BLaER1 treated with 17β-estradiol and CSF1 and Interleukin-3, amounts not matched to agents 10 nM and 100 nM (cell line): ENCODE results near the gene CD59.
"Not testable (repeated sequence)": the region's sequence is repeated elsewhere in the genome, so short reads cannot be mapped to it uniquely, and the experiment has no call there.

Experiments used
- H3K27ac ChIP-seq, 11 experiments: shearing (Covaris generic); formaldehyde crosslinking; 2 replicates each; pipeline ENCODE4 v1.8.1; 2022
- H3K27me3 ChIP-seq, 11 experiments: shearing (Covaris generic); formaldehyde crosslinking; 2 replicates each; pipeline ENCODE4 v1.8.1; 2022
- H3K36me3 ChIP-seq, 11 experiments: shearing (Covaris generic); formaldehyde crosslinking; 2 replicates each; pipeline ENCODE4 v1.8.1; 2022
- H3K4me1 ChIP-seq, 10 experiments: shearing (Covaris generic); formaldehyde crosslinking; 2 replicates each; pipeline ENCODE4 v1.8.1; 2022
- H3K4me2 ChIP-seq, 11 experiments: shearing (Covaris generic); formaldehyde crosslinking; 2 replicates each; pipeline ENCODE4 v1.8.1; 2022
- H3K4me3 ChIP-seq, 10 experiments: shearing (Covaris generic); formaldehyde crosslinking; 2 replicates each; pipeline ENCODE4 v1.8.1; 2022
- H3K9ac ChIP-seq, 11 experiments: shearing (Covaris generic); formaldehyde crosslinking; 2 replicates each; pipeline ENCODE4 v1.8.1; 2022
- H3K9me3 ChIP-seq, 11 experiments: shearing (Covaris generic); formaldehyde crosslinking; replicated peaks in 1 of 11; 2 replicates each; pipeline ENCODE4 v1.8.1; 2022
- H4K20me1 ChIP-seq, 11 experiments: shearing (Covaris generic); formaldehyde crosslinking; 2 replicates each; pipeline ENCODE4 v1.8.1; 2022
- Cebpa-rat ChIP-seq, 11 experiments: shearing (Covaris generic); IDR thresholded peaks; 2 replicates each; pipeline ENCODE4 v1.8.1; 2022

CD59 gene

DNA sequence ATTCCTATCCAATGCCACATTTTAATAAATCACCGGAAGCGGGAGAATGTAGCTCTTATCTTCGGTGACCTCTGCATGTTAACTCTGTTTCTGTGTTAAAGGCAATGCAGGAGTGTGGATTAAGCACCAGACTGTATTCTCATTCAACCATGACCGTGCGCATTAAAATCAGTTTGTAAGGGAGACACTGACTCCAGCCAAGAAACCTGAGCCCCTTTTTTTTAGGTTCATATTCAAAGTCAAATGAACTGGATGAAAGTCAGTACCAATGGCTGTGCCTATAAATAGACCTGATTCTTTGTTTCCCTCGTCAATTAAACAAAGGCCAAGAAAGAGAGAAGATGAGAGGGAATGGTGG is 67.8 kb downstream of the CD59 start:
- Histone ChIP-seq H4K20me1 (no peaks in the 10 kb centered on the region), H3K36me3 (no peaks in the 10 kb centered on the region), H3K4me1 (peaks cover 0 to 20% (median 6%) of the 10 kb centered on the region in 10 experiments; a peak in 11 of 20 replicates), H3K4me3 (no peak overlapping the region), H3K9me3 (no peaks in the 10 kb centered on the region), H3K27ac (no peak overlapping the region), H3K4me2 (no peak overlapping the region), H3K27me3 (no peaks in the 10 kb centered on the region), H3K9ac (no peak overlapping the region)
- no peak for TF ChIP-seq Cebpa-rat (IDR thresholded peaks at IDR 0.05)

DNA sequence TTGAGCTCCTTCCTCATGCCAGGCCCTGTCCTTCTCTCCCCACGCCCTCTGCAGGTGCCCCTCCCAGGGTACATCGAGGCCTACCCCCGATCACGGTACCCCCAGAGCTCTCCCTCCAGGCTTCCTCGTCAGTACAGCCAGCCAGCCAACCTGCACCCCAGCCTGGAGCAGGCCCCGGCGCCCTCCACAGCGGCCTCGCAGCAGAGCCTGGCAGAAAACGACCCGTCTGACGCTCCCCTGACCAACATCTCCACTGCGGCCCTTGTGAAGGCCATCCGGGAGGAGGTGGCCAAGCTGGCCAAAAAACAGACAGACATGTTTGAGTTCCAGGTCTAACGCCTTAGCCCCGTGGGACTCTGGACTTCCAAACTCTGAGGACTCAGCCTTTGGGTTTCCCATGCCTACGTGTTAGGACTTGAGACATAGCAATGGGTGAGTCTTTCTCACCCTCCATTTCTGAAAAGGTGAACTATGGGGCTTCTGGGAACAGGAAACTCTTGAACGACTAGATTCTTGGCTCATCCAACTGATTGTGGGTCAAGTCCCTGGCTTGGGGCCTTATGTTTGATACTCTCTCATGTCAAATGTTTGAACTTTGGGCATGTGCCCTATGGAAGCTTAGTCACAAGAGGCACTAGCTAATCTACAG is 68.3 kb downstream of the CD59 start:
- Histone ChIP-seq H3K4me3 (no peak overlapping the region), H3K4me2 (no peak overlapping the region), H3K9me3 (no peaks in the 10 kb centered on the region)

DNA sequence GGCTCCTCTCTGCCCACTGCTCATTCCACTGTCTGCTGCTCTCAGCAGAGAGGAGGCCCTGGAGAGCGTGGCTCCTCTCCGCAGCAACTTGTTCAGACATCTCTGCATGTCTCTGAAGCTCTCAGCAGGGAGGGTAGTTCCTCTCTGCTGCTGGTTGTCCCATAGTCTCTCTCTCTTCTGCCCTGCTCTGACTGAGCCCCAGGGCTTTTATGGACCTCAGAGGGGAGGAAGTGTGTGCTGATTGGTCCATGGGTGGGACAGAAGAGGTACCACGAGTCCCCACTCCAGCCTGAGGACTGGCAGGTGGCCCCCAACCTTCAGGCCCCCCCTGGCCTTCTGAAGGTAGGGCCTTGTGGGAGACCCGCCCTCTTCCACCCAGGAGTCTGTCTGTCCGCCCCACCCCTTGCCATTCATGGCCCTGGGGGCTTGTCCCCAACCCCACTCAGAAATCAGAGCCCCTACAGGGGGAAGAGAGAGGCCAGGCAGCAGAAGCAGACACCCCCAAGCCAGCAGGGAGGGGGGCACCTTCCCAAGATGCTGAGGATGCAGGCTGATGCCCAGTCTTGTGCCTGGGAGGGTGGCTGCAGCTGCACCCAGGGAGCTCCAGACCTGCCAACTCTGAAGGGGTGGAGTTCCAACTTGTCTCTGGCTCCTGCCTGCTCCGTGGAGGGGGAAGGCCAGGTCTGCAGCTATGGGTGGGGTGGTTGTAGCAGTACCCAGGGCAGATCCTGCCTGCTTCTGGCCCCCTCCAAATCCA is 70.7 kb downstream of the CD59 start:
- no peaks in the 10 kb centered on the region for H3K27me3 ChIP-seq
- H3K9ac ChIP-seq: no peak overlapping the region
- H3K27ac ChIP-seq: no peak overlapping the region
- H3K9me3 ChIP-seq: no peaks in the 10 kb centered on the region
- H3K36me3 ChIP-seq: no peaks in the 10 kb centered on the region
- H3K4me3 ChIP-seq: no peak overlapping the region
- no peak overlapping the region for H3K4me2 ChIP-seq
- H4K20me1 ChIP-seq: no peaks in the 10 kb centered on the region
- H3K4me1 ChIP-seq: peaks cover 0 to 9% (median 4%) of the 10 kb centered on the region in 10 experiments; a peak in 11 of 20 replicates
- TF ChIP-seq Cebpa-rat (IDR thresholded peaks at IDR 0.05): no peak

More for the DNA sequence above, 68.3 kb downstream of the CD59 start:
- no peak for TF ChIP-seq Cebpa-rat (IDR thresholded peaks at IDR 0.05)
- no peaks in the 10 kb centered on the region for H3K27me3 ChIP-seq
- H3K9ac ChIP-seq: no peak overlapping the region
- H3K36me3 ChIP-seq: no peaks in the 10 kb centered on the region
- no peak overlapping the region for H3K27ac ChIP-seq
- H3K4me1 ChIP-seq: peaks cover 0 to 20% (median 6%) of the 10 kb centered on the region in 10 experiments; a peak in 11 of 20 replicates
- no peaks in the 10 kb centered on the region for H4K20me1 ChIP-seq

DNA sequence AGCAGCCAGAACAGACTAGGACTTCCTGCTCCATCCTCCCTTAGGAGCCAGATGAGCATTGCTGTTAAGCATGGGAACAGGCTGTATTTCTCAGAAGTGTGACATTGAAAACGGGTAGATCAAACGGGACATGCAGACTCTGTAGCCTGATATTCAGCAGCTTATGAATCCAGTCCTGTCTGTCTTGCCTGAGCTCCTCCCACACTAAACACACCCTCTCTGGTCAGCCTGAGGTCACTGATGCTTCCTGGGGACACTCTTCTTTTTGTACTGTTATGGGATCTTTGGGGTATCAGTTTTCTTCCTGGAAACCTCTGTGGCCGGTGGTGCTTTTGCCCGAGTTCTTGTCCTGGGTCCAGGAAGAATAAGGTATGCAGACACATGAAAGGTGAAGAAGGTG is 71.4 kb downstream of the CD59 start:
- no peak overlapping the region for H3K4me2 ChIP-seq
- peaks cover 0 to 2% (median 0%) of the 10 kb centered on the region in 10 experiments; a peak in 6 of 20 replicates for H3K4me1 ChIP-seq
- no peaks in the 10 kb centered on the region for H3K27me3 ChIP-seq
- H3K9ac ChIP-seq: no peak overlapping the region
- no peaks in the 10 kb centered on the region for H3K36me3 ChIP-seq
- H3K4me3 ChIP-seq: no peak overlapping the region
- H4K20me1 ChIP-seq: no peaks in the 10 kb centered on the region
- no peak for TF ChIP-seq Cebpa-rat (IDR thresholded peaks at IDR 0.05)
- no peaks in the 10 kb centered on the region for H3K9me3 ChIP-seq
- H3K27ac ChIP-seq: no peak overlapping the region

DNA sequence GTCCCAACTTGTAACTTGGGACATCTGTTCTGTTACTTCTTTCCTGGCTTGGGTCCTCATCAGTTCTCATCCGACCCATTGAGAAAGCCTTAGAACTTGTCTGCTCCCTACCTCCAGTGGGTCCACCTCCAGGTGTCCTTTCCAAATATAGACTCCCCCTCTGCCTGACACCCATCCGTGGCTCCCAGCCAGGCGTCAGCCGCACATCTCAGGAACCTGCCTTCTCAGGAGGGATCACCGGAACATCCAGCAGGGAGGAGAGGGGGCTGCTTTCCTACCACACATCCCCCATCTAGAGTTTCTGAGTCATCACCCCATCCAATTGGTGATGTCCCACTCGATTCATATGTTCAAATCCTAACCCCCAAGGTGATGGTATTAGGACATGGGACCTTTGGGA is 72.1 kb downstream of the CD59 start:
- Histone ChIP-seq H3K4me3 (no peak overlapping the region), H3K9ac (no peak overlapping the region), H3K4me1 (no peaks in the 10 kb centered on the region), H3K4me2 (no peak overlapping the region), H3K27me3 (no peaks in the 10 kb centered on the region), H3K9me3 (no peaks in the 10 kb centered on the region), H4K20me1 (no peaks in the 10 kb centered on the region), H3K36me3 (no peaks in the 10 kb centered on the region), H3K27ac (no peak overlapping the region)
- no peak for TF ChIP-seq Cebpa-rat (IDR thresholded peaks at IDR 0.05)

DNA sequence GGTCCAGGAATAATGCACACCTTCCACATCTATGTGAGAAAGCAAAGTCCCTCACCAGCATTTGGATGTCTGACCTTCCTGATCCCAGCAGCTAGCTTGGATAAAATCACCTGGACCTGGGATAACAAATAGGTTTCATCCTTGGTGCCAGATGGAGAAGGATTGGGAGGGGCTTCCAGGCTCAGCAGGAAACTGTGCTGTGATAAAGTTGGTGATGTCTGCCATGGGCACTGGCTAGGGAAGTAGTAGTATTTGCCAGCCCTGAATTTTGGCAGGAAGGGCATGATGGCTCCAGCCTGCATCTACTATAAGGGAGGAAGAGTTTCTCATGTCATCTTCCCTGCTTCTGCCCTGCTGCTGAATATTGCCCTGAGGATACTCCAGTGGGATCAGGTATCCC is 73.1 kb downstream of the CD59 start:
- H3K4me1 ChIP-seq: no peaks in the 10 kb centered on the region
- no peak for TF ChIP-seq Cebpa-rat (IDR thresholded peaks at IDR 0.05)
- no peaks in the 10 kb centered on the region for H3K27me3 ChIP-seq
- H4K20me1 ChIP-seq: no peaks in the 10 kb centered on the region
- no peak overlapping the region for H3K9ac ChIP-seq
- no peaks in the 10 kb centered on the region for H3K9me3 ChIP-seq
- H3K4me2 ChIP-seq: no peak overlapping the region
- no peak overlapping the region for H3K4me3 ChIP-seq
- no peaks in the 10 kb centered on the region for H3K36me3 ChIP-seq
- H3K27ac ChIP-seq: no peak overlapping the region

DNA sequence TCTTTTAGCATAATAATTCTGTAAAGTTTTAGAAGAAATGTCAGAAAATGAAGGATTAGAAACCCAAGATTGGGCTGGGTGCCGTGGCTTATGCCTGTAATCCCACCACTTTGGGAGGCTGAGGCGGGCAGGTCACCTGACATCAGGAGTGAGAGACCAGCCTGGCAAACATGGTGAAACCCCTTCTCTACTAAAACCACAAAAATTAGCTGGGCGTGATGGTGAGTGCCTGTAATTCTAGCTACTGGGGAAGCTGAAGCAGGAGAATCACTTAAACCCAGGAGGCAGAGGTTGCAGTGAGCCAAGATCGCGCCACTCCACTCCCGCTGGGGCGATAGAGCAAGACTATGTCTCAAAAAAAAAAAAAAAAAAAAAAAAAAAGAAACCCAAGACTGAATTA is 74.7 kb downstream of the CD59 start:
- not testable (repeated sequence) for H3K27ac ChIP-seq, H3K4me3 ChIP-seq, H4K20me1 ChIP-seq, H3K4me2 ChIP-seq, H3K4me1 ChIP-seq, H3K9ac ChIP-seq, H3K27me3 ChIP-seq, H3K9me3 ChIP-seq, H3K36me3 ChIP-seq

DNA sequence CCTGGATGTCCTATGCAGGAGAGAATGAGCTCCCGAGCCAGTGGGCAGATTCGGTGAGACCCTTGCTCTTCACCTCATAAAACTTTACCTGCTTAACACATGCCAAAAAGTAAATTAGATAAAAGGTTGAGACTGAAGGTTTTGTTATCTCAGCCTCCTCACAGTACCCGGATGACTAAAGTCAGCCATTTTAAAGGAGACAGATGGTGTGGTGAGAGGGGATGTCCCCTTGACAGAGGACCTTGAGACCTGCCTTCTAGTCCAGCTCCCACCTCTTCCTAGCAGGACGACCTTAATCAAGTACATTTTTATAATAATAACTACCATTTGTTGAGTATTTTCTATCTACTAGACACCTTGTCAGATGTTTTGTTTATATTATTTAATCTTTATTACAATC is 75.3 kb downstream of the CD59 start:
- H3K4me1 ChIP-seq: no peaks in the 10 kb centered on the region
- no peak overlapping the region for H3K27ac ChIP-seq
- H3K9ac ChIP-seq: no peak overlapping the region
- no peak for TF ChIP-seq Cebpa-rat (IDR thresholded peaks at IDR 0.05)
- H3K4me3 ChIP-seq: no peak overlapping the region
- H4K20me1 ChIP-seq: no peaks in the 10 kb centered on the region
- no peaks in the 10 kb centered on the region for H3K9me3 ChIP-seq
- H3K36me3 ChIP-seq: no peaks in the 10 kb centered on the region
- H3K4me2 ChIP-seq: no peak overlapping the region
- H3K27me3 ChIP-seq: no peaks in the 10 kb centered on the region

DNA sequence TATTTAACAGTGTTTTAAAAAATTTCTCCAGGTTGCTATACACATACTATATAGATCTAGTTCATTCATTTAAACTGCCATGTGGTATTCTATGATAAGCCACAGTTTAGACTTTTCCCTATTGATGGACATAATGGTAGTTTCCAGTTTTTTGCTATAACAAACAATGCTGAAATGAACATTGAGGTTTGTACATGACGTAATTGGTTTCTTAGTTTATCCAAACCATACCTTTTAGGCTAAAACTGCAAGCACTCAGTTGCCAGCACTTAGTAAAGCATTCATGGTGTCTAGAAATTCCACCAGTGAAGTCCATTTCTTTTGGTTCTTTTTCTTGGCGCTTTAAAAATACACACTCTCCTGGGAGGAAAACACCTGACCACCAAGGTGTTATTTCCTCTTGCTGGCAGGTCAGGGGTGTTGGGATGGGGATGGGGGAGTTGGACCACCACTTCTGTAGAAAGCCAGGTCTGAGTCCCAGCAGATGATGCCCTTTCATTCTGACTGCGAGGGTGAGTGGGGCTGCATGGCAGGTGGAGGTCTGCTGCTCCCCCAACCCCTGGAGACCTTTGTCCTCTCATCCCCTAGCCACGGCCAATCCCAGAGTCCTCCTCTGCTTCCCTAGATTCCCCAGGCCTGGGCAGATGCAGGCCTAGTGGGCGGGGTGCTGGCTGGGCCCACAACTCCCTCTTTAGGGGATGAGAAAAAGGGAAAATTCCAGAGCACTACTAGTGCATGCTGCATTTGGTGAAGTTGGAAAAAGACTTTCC is 76.7 kb downstream of the CD59 start:
- H3K9ac ChIP-seq: no peak overlapping the region
- no peaks in the 10 kb centered on the region for H3K36me3 ChIP-seq
- no peaks in the 10 kb centered on the region for H3K4me1 ChIP-seq
- no peak overlapping the region for H3K4me2 ChIP-seq
- no peak overlapping the region for H3K27ac ChIP-seq
- no peak overlapping the region for H3K4me3 ChIP-seq
- H4K20me1 ChIP-seq: no peaks in the 10 kb centered on the region
- TF ChIP-seq Cebpa-rat (IDR thresholded peaks at IDR 0.05): no peak
- H3K9me3 ChIP-seq: no peaks in the 10 kb centered on the region
- no peaks in the 10 kb centered on the region for H3K27me3 ChIP-seq
